Measurements from ENCODE around the gene GNAI3.

GRCh38 chr1:109527098-109527811 is 21.2 kb upstream of the GNAI3 start:
- TF ChIP-seq CTCF (IDR thresholded peaks at IDR 0.05) (no peak), POLR2AphosphoS5 (IDR thresholded peaks at IDR 0.05) (no peak)

Data from esophagus muscularis mucosa (tissue), 3 donors.